Liver (tissue), 9 donors: Measurements from ENCODE around the gene SLC7A4. TPM values are rescaled to one million over a fixed set of nuclear protein-coding genes. Genes with fewer than 3 reads are reported as not detected.

Experiments used
- DNase-seq: peaks from one replicate; pipeline ENCODE4 v3.0.0-alpha.2; 2017; ENCODE audit warnings: low spot score
- H3K27ac ChIP-seq, 2 donors: one replicate each; pipeline ENCODE4 v1.7.0; 2013; ENCODE audit warnings: inconsistent platforms in 2 of 2, low read length in 2 of 2, control low read depth in 1 of 2, low read depth in 1 of 2, mild to moderate bottlenecking in 1 of 2
- H3K27me3 ChIP-seq, 4 donors: one replicate each; pipeline versions ENCODE4 v1.6.1 to v1.7.0; 2013; ENCODE audit warnings: low read length in 3 of 4, inconsistent platforms in 1 of 4, mild to moderate bottlenecking in 1 of 4, moderate library complexity in 1 of 4; ENCODE audit not compliant: control insufficient read depth in 4 of 4, insufficient read depth in 4 of 4
- H3K36me3 ChIP-seq, 4 donors: one replicate each; pipeline versions ENCODE4 v1.6.1 to v1.7.0; 2013; ENCODE audit warnings: low read length in 3 of 4, mild to moderate bottlenecking in 3 of 4, low read depth in 1 of 4, moderate library complexity in 1 of 4; ENCODE audit not compliant: control insufficient read depth in 4 of 4, insufficient read depth in 3 of 4
- H3K4me1 ChIP-seq, 4 donors: one replicate each; pipeline versions ENCODE4 v1.6.1 to v1.7.0; 2013; ENCODE audit warnings: low read length in 3 of 4, mild to moderate bottlenecking in 3 of 4, moderate library complexity in 1 of 4; ENCODE audit not compliant: control insufficient read depth in 4 of 4, insufficient read depth in 4 of 4
- H3K4me3 ChIP-seq, 3 donors: one replicate each; pipeline versions ENCODE4 v1.6.1 to v1.7.0; 2013; ENCODE audit warnings: low read length in 3 of 3, control low read depth in 1 of 3, low read depth in 1 of 3, mild to moderate bottlenecking in 1 of 3
- H3K9ac ChIP-seq, 2 donors: one replicate each; pipeline ENCODE4 v1.7.0; 2013; ENCODE audit warnings: low read length in 2 of 2, mild to moderate bottlenecking in 2 of 2, moderate library complexity in 2 of 2, control low read depth in 1 of 2, low read depth in 1 of 2
- H3K9me3 ChIP-seq, 4 donors: one replicate each; pipeline versions ENCODE4 v1.6.1 to v1.7.0; 2013; ENCODE audit warnings: low read length in 3 of 4; ENCODE audit not compliant: control insufficient read depth in 4 of 4
- CTCF ChIP-seq: fragments of 150-350 bp; IDR thresholded peaks from 2 replicates; pipeline ENCODE4 v1.5.1; 2017; ENCODE audit warnings: improper control_type of control experiment, low read depth, low read length; ENCODE audit not compliant: missing input control
- EGR1 ChIP-seq, 2 donors: IDR thresholded peaks; 2 replicates each; pipeline ENCODE4 v1.6.1; 2016 to 2018; ENCODE audit warnings: antibody characterized with exemption in 2 of 2, low read depth in 2 of 2
- FOXA1 ChIP-seq: IDR thresholded peaks from 2 replicates; pipeline ENCODE4 v1.6.1; 2016; ENCODE audit warnings: antibody characterized with exemption
- GABPA ChIP-seq, 2 donors: IDR thresholded peaks in 1 of 2; conservative IDR thresholded peaks in 1 of 2; 2 replicates each; pipeline ENCODE4 v1.6.1; 2016; ENCODE audit warnings: antibody characterized with exemption in 2 of 2, mild to moderate bottlenecking in 1 of 2, moderate library complexity in 1 of 2
- HNF4A ChIP-seq, 2 donors: conservative IDR thresholded peaks; 2 replicates each; pipeline ENCODE4 v1.6.1; 2016; ENCODE audit warnings: antibody characterized with exemption in 2 of 2, mild to moderate bottlenecking in 2 of 2
- HNF4G ChIP-seq: IDR thresholded peaks from 2 replicates; pipeline ENCODE4 v1.6.1; 2016; ENCODE audit warnings: antibody characterized with exemption
- JUND ChIP-seq, 2 donors: IDR thresholded peaks; 2 replicates each; pipeline ENCODE4 v1.6.1; 2016; ENCODE audit warnings: antibody characterized with exemption in 2 of 2
- MAX ChIP-seq: IDR thresholded peaks from 2 replicates; pipeline ENCODE4 v1.6.1; 2016; ENCODE audit warnings: antibody characterized with exemption
- NR2F2 ChIP-seq: IDR thresholded peaks from 2 replicates; pipeline ENCODE4 v1.6.1; 2016; ENCODE audit warnings: antibody characterized with exemption
- RAD21 ChIP-seq, 2 donors: IDR thresholded peaks; 2 replicates each; pipeline ENCODE4 v1.6.1; 2016; ENCODE audit warnings: antibody characterized with exemption in 2 of 2, mild to moderate bottlenecking in 2 of 2
- RXRA ChIP-seq, 2 donors: IDR thresholded peaks; 2 replicates each; pipeline ENCODE4 v1.6.1; 2017 to 2018; ENCODE audit warnings: antibody characterized with exemption in 2 of 2, mild to moderate bottlenecking in 1 of 2
- TAF1 ChIP-seq: conservative IDR thresholded peaks from 2 replicates; pipeline ENCODE4 v1.6.1; 2016; ENCODE audit warnings: antibody characterized with exemption, mild to moderate bottlenecking
- whole genome bisulfite sequencing: extraction: QIAGEN DNeasy Blood & Tissue Kit; methylation state at CpG from one replicate; pipeline ENCODE4 v1.1.7; 2013; 5-methylcytosine and 5-hydroxymethylcytosine counted together
- polyA plus RNA-seq, 2 donors: library from polyadenylated mRNA; stranded (reverse) in 1 of 2; unstranded in 1 of 2; fragments of 200-250 nt in 1 of 2; fragments of >200 nt in 1 of 2; fragmentation: Nextera tagmentation in 1 of 2; extraction: Ambion mirVana in 1 of 2; gene quantifications; one replicate each; pipeline versions ENCODE4 v1.2.1 to v1.2.3, GENCODE V29; 2013 to 2015
- total RNA-seq, 2 donors: library from RNA; depleted of rRNA; stranded (reverse); fragments of >200 nt; gene quantifications; one replicate each; pipeline ENCODE4 v1.2.3, GENCODE V29; 2014
- TF ChIP-seq, protein P1 (sequence below): IDR thresholded peaks from 2 replicates; pipeline ENCODE4 v1.6.1; 2016; ENCODE audit warnings: antibody characterized with exemption
- TF ChIP-seq, protein P2 (sequence below): IDR thresholded peaks from 2 replicates; pipeline ENCODE4 v1.6.1; 2016; ENCODE audit warnings: antibody characterized with exemption, mild to moderate bottlenecking
- donor health status: healthy.
- donor health status: healthy.
- donor health status: healthy.
- donor health status: healthy.
- donor health status: healthy.

SLC7A4 gene, protein sequence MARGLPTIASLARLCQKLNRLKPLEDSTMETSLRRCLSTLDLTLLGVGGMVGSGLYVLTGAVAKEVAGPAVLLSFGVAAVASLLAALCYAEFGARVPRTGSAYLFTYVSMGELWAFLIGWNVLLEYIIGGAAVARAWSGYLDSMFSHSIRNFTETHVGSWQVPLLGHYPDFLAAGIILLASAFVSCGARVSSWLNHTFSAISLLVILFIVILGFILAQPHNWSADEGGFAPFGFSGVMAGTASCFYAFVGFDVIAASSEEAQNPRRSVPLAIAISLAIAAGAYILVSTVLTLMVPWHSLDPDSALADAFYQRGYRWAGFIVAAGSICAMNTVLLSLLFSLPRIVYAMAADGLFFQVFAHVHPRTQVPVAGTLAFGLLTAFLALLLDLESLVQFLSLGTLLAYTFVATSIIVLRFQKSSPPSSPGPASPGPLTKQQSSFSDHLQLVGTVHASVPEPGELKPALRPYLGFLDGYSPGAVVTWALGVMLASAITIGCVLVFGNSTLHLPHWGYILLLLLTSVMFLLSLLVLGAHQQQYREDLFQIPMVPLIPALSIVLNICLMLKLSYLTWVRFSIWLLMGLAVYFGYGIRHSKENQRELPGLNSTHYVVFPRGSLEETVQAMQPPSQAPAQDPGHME
- under 1 TPM; 0.23 to 0.42 TPM for total RNA-seq
- polyA plus RNA-seq, result under 1 TPM; 0.11 to 0.67 TPM

GRCh38 chr22:21032037-21032867 is at the start of gene SLC7A4:
Gene SLC7A4 (minus strand): TSS chr22:21032561. CDS start chr22:21031812, 749 bp downstream.
- peak; percentile 48 for DNase-seq
- H3K36me3 ChIP-seq, result no peaks in the 10 kb centered on the region
- H3K27me3 ChIP-seq, result no peaks in the 10 kb centered on the region
- H3K4me3 ChIP-seq, result peak within 1 kb of the TSS in 1 of 3 donors; percentile 18
- H3K9me3 ChIP-seq, result no peaks in the 10 kb centered on the region
- no peak within 1 kb of the TSS for H3K9ac ChIP-seq
- TF ChIP-seq GABPA (IDR thresholded peaks at IDR 0.05 in 1 of 2, conservative IDR thresholded peaks at IDR 0.05 in 1 of 2) (no peak), RAD21 (IDR thresholded peaks at IDR 0.05) (no peak), HNF4A (conservative IDR thresholded peaks at IDR 0.05) (no peak), EGR1 (IDR thresholded peaks at IDR 0.05; ENCODE audit: low read depth in 2 of 2) (no peak), TAF1 (no peak)
- TF ChIP-seq, protein P1, sequence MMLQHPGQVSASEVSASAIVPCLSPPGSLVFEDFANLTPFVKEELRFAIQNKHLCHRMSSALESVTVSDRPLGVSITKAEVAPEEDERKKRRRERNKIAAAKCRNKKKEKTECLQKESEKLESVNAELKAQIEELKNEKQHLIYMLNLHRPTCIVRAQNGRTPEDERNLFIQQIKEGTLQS, result no peak
- no peak within 1 kb of the TSS for H3K27ac ChIP-seq
- no peaks in the 10 kb centered on the region for H3K4me1 ChIP-seq
- WGBS, result 13% methylated on average over 59 of the region's 59 CpGs

DNA sequence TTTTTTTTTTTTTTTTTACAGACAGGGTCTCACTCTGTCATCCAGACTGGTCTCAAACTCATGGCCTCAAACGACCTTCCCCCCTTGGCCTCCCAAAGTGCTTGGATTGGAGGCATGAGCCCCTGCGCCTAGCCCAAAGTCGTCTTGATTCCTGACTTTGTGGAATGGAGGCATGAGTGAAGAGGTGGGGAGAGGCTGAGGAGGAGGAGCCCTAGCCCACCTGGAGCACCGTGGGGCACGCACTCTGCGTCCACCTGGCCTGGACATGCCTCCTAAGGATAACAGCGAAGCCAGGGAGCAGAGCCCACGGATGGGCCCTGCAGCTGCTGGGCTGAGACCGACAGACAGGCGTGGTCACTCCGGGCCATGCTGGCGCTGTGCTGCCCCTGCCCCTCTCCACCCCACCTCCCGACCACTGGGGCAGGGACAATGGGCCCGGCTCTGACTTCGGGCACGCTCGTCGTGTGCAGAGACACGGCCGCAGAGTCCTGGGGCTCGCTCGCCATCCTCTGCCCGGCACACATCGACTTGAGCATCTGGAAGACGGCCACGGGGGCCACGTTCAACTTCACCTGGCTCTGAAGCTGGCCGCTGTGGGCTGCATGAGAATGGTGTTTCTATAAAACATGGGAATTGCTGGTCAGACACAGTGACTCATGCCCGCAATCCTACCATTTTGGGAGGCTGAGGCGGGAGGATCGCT is 48.2 kb upstream of the SLC7A4 start:
- no peak overlapping the region for H3K9ac ChIP-seq
- no peaks in the 10 kb centered on the region for H3K36me3 ChIP-seq
- TF ChIP-seq GABPA (IDR thresholded peaks at IDR 0.05 in 1 of 2, conservative IDR thresholded peaks at IDR 0.05 in 1 of 2), result no peak
- TF ChIP-seq, protein P2, sequence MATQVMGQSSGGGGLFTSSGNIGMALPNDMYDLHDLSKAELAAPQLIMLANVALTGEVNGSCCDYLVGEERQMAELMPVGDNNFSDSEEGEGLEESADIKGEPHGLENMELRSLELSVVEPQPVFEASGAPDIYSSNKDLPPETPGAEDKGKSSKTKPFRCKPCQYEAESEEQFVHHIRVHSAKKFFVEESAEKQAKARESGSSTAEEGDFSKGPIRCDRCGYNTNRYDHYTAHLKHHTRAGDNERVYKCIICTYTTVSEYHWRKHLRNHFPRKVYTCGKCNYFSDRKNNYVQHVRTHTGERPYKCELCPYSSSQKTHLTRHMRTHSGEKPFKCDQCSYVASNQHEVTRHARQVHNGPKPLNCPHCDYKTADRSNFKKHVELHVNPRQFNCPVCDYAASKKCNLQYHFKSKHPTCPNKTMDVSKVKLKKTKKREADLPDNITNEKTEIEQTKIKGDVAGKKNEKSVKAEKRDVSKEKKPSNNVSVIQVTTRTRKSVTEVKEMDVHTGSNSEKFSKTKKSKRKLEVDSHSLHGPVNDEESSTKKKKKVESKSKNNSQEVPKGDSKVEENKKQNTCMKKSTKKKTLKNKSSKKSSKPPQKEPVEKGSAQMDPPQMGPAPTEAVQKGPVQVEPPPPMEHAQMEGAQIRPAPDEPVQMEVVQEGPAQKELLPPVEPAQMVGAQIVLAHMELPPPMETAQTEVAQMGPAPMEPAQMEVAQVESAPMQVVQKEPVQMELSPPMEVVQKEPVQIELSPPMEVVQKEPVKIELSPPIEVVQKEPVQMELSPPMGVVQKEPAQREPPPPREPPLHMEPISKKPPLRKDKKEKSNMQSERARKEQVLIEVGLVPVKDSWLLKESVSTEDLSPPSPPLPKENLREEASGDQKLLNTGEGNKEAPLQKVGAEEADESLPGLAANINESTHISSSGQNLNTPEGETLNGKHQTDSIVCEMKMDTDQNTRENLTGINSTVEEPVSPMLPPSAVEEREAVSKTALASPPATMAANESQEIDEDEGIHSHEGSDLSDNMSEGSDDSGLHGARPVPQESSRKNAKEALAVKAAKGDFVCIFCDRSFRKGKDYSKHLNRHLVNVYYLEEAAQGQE, result no peak
- TF ChIP-seq NR2F2, result no peak
- H3K4me3 ChIP-seq, result no peak overlapping the region
- 91% methylated on average over 31 of the region's 31 CpGs for WGBS
- no peak overlapping the region for H3K27ac ChIP-seq
- DNase-seq, result no peak
- no peaks in the 10 kb centered on the region for H3K9me3 ChIP-seq
- H3K4me1 ChIP-seq, result no peaks in the 10 kb centered on the region
- no peaks in the 10 kb centered on the region for H3K27me3 ChIP-seq

- Histone ChIP-seq H3K9me3 (no peaks in the 10 kb centered on the region), H3K9ac (no peak overlapping the region), H3K4me3 (no peak overlapping the region), H3K27ac (no peak overlapping the region), H3K27me3 (no peaks in the 10 kb centered on the region), H3K4me1 (no peaks in the 10 kb centered on the region), H3K36me3 (no peaks in the 10 kb centered on the region)
- no peak for DNase-seq
- 91% methylated on average over 5 of the region's 5 CpGs for WGBS
- TF ChIP-seq FOXA1 (no peak), CTCF (no peak), RXRA (IDR thresholded peaks at IDR 0.05) (no peak), JUND (IDR thresholded peaks at IDR 0.05) (no peak), EGR1 (IDR thresholded peaks at IDR 0.05; ENCODE audit: low read depth in 2 of 2) (no peak), RAD21 (IDR thresholded peaks at IDR 0.05) (no peak), NR2F2 (no peak), TAF1 (no peak), MAX (no peak), HNF4A (conservative IDR thresholded peaks at IDR 0.05) (no peak), HNF4G (no peak)
- TF ChIP-seq, protein P1, result no peak
Measured at GRCh38 chr22:21079493-21079892, 47.1 kb upstream of the SLC7A4 start.
